Tibial artery (tissue), 4 donors: ENCODE results near the gene PSMD11.
A peak's percentile ranks its signal among the peaks of the same experiment; 100 is the strongest.

Source experiments
- DNase-seq, 2 donors: peaks; one replicate each; pipeline ENCODE4 v3.0.0-alpha.2; 2019
- H3K27ac ChIP-seq, 2 donors: fragments of 200-600 bp; sonication (generic) in 1 of 2; 1 replicate in 1 of 2; 2 replicates in 1 of 2; pipeline ENCODE4 v1.5.1; 2018 to 2019; ENCODE audit warnings: mild to moderate bottlenecking in 1 of 2
- H3K27me3 ChIP-seq, 2 donors: fragments of 200-600 bp; sonication (generic) in 1 of 2; one replicate each; pipeline versions ENCODE4 v1.5.1 to v1.6.0; 2016 to 2019
- H3K36me3 ChIP-seq, 3 donors: fragments of 200-600 bp; sonication (generic) in 2 of 3; one replicate each; pipeline ENCODE4 v1.5.1; 2016 to 2019; ENCODE audit warnings: mild to moderate bottlenecking in 2 of 3
- H3K4me1 ChIP-seq, 4 donors: fragments of 200-600 bp; sonication (generic) in 2 of 4; 1 replicate in 3 of 4; 2 replicates in 1 of 4; pipeline ENCODE4 v1.5.1; 2016 to 2019
- H3K4me3 ChIP-seq, 2 donors: fragments of 200-600 bp; sonication (generic) in 1 of 2; 1 replicate in 1 of 2; 2 replicates in 1 of 2; pipeline ENCODE4 v1.5.1; 2018 to 2019; ENCODE audit warnings: mild to moderate bottlenecking in 2 of 2
- H3K9me3 ChIP-seq, 3 donors: fragments of 200-600 bp; sonication (generic) in 1 of 3; one replicate each; pipeline ENCODE4 v1.5.1; 2016 to 2019
- intact Hi-C: fragments of 100-400 bp; cut with DNase I; formaldehyde crosslinking; loops from one replicate; pipeline ENCODE4 v1.15.0; 2023; ENCODE audit warnings: low total_unique reads
- TF ChIP-seq, protein P1 (sequence below), 2 experiments: fragments of 200-600 bp in 1 of 2; fragments of 450-650 bp in 1 of 2; IDR thresholded peaks; one replicate each; pipeline ENCODE4 v1.5.1; 2017 to 2019; ENCODE audit warnings: antibody characterized with exemption in 2 of 2, mild to moderate bottlenecking in 1 of 2, moderate library complexity in 1 of 2

The PSMD11 gene

DNA sequence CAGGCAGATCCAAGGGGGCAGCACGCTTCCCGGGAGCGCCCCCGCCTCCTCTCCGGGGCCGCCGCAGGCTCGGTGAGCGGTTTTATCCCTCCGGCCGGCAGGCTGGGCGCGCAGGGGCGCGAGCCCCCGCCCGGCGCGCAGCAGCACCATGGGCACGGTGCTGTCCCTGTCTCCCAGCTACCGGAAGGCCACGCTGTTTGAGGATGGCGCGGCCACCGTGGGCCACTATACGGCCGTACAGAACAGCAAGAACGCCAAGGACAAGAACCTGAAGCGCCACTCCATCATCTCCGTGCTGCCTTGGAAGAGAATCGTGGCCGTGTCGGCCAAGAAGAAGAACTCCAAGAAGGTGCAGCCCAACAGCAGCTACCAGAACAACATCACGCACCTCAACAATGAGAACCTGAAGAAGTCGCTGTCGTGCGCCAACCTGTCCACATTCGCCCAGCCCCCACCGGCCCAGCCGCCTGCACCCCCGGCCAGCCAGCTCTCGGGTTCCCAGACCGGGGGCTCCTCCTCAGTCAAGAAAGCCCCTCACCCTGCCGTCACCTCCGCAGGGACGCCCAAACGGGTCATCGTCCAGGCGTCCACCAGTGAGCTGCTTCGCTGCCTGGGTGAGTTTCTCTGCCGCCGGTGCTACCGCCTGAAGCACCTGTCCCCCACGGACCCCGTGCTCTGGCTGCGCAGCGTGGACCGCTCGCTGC is 43.3 kb downstream of the PSMD11 start:
- H3K9me3 ChIP-seq = no peaks in the 10 kb centered on the region
- peaks cover 0 to 4% (median 1%) of the 10 kb centered on the region in 3 donors for H3K36me3 ChIP-seq
- H3K4me3 ChIP-seq = peak overlapping the region; percentile 62 to 63
- no peaks in the 10 kb centered on the region for H3K27me3 ChIP-seq
- intact Hi-C loops = loop anchor here (10.0 kb wide), 1 partner anchor 277 kb away; no protein-coding TSS in a partner anchor
- H3K27ac ChIP-seq = no peak overlapping the region
- no peak for DNase-seq
- H3K4me1 ChIP-seq = peaks cover 0 to 38% (median 30%) of the 10 kb centered on the region in 4 donors
- TF ChIP-seq, protein P1, sequence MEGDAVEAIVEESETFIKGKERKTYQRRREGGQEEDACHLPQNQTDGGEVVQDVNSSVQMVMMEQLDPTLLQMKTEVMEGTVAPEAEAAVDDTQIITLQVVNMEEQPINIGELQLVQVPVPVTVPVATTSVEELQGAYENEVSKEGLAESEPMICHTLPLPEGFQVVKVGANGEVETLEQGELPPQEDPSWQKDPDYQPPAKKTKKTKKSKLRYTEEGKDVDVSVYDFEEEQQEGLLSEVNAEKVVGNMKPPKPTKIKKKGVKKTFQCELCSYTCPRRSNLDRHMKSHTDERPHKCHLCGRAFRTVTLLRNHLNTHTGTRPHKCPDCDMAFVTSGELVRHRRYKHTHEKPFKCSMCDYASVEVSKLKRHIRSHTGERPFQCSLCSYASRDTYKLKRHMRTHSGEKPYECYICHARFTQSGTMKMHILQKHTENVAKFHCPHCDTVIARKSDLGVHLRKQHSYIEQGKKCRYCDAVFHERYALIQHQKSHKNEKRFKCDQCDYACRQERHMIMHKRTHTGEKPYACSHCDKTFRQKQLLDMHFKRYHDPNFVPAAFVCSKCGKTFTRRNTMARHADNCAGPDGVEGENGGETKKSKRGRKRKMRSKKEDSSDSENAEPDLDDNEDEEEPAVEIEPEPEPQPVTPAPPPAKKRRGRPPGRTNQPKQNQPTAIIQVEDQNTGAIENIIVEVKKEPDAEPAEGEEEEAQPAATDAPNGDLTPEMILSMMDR (IDR thresholded peaks at IDR 0.05) = no peak

DNA sequence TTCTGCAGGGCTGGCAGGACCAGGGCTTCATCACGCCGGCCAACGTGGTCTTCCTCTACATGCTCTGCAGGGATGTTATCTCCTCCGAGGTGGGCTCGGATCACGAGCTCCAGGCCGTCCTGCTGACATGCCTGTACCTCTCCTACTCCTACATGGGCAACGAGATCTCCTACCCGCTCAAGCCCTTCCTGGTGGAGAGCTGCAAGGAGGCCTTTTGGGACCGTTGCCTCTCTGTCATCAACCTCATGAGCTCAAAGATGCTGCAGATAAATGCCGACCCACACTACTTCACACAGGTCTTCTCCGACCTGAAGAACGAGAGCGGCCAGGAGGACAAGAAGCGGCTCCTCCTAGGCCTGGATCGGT is 43.9 kb downstream of the PSMD11 start:
- Histone ChIP-seq H3K36me3 (peaks cover under 1 to 7% (median 6%) of the 10 kb centered on the region in 3 donors), H3K27me3 (no peaks in the 10 kb centered on the region), H3K4me1 (peaks cover 0 to 37% (median 28%) of the 10 kb centered on the region in 4 donors), H3K9me3 (no peaks in the 10 kb centered on the region), H3K4me3 (no peak overlapping the region), H3K27ac (no peak overlapping the region)
- intact Hi-C loops = loop anchor here (10.0 kb wide), 1 partner anchor 277 kb away; no protein-coding TSS in a partner anchor
- TF ChIP-seq, protein P1 (IDR thresholded peaks at IDR 0.05) = no peak
- DNase-seq = no peak

DNA sequence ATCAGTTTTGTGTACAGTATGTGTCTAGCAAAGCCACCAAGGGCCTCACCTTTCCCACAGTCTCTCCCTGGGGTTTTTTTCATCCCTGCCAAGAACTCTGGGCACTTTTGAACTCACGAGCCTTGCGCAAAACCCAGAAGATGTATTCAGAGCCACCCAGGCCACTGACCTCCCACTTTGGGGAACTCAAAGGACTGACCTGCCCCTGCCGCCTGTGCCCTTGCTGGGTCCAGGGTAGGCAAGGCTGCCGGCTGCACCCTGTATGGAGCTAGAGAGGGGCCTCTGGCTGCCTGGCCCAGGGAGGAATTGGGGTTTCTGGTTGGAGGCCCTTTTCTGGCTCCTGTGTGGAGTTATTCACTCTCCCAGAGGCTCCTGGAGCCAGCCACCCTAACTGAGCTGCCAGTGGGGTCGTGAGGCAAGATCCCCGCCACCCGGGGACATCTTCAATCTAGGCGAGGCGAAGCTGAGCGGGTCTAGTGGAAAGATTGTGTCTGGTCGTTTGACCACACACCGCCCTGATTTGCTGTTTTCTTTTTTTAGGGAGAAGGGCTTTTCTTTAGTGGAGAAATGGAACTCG is 44.4 kb downstream of the PSMD11 start:
- intact Hi-C loops = loop anchor here (10.0 kb wide), 1 partner anchor 276 kb away; no protein-coding TSS in a partner anchor
- no peak for DNase-seq
- no peak overlapping the region for H3K27ac ChIP-seq
- H3K36me3 ChIP-seq = peaks cover 6 to 12% (median 12%) of the 10 kb centered on the region in 3 donors
- TF ChIP-seq, protein P1 (IDR thresholded peaks at IDR 0.05) = no peak
- H3K27me3 ChIP-seq = no peaks in the 10 kb centered on the region
- H3K4me3 ChIP-seq = no peak overlapping the region
- no peaks in the 10 kb centered on the region for H3K9me3 ChIP-seq
- H3K4me1 ChIP-seq = peaks cover 0 to 32% (median 22%) of the 10 kb centered on the region in 4 donors

DNA sequence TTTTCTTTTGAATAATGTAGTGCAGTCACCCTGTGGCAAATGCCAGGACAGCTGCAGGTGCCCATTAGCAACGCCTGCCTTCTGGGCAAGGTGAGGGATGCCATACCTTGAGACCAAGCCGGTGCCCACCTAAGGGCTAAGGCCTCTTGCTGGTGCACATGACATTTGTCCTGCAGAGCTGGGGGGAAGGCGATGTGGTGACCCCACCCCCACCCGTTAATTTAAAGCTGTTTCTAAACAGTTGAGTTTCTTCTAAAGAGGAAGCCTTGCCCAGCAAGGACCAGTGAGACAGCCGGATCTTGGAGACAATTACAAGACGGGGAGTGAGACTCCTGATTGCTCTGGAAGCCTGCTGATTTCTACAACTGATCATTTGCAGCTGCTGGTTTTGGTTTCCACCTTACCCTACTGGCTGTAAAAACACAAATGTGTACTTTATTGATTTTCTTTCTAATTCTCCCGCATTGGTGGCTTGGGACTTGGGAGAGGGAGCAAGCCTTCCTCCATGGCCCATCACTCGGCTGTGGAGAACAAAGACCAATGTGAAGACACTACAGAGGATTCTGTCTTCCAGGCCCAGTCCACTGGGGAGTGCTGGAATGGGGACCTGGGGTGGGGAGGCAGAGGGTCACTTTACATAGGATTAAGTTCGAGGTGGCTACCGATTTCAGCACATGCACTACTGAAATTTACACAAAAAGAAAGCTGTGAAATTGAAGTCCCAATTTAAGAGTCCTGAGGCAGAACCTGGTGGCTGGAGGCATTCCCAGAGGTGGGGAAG is 45.2 kb downstream of the PSMD11 start:
- no peaks in the 10 kb centered on the region for H3K9me3 ChIP-seq
- DNase-seq = no peak
- TF ChIP-seq, protein P1 (IDR thresholded peaks at IDR 0.05) = no peak
- peaks cover 0 to 25% (median 16%) of the 10 kb centered on the region in 4 donors for H3K4me1 ChIP-seq
- intact Hi-C loops = loop anchor here (10.0 kb wide), 1 partner anchor 275 kb away; no protein-coding TSS in a partner anchor
- H3K4me3 ChIP-seq = no peak overlapping the region
- H3K27ac ChIP-seq = no peak overlapping the region
- peaks cover 14 to 21% (median 20%) of the 10 kb centered on the region in 3 donors for H3K36me3 ChIP-seq
- H3K27me3 ChIP-seq = no peaks in the 10 kb centered on the region

DNA sequence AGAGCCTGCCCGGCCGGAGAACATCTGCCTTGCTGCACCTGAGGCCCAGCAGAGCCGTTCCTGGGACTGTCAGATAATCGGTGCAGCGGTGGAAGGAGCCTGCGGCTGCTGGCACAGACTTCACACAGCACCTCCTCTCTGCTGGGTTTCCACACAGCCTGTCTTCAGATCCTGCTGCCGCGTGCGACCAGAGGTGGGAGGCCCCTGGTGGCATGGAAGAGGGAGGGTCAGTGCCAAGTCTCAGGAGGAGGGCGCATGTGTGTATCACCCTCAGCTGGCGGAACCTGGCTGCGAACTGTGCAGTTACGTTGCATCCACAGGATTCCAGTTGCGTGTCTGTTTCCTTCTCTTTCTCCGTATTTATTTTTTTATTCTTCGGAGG is 45.8 kb downstream of the PSMD11 start:
- Histone ChIP-seq H3K4me1 (peaks cover 0 to 26% (median 17%) of the 10 kb centered on the region in 4 donors), H3K9me3 (no peaks in the 10 kb centered on the region), H3K36me3 (peaks cover 14 to 26% (median 21%) of the 10 kb centered on the region in 3 donors), H3K4me3 (no peak overlapping the region), H3K27ac (no peak overlapping the region), H3K27me3 (no peaks in the 10 kb centered on the region)
- TF ChIP-seq, protein P1 (IDR thresholded peaks at IDR 0.05) = no peak
- intact Hi-C loops = no loop called here
- no peak for DNase-seq
